NOMO-1 treated with dmso at 0.1 percent for 144 hours (cell line): ENCODE results near the gene CUEDC1.

ENCODE experiments used
- DNase-seq: peaks from one replicate; lab custom pipeline; 2025; ENCODE audit not compliant: unreplicated experiment; lab: John Stamatoyannopoulos, UW

The CUEDC1 gene

GRCh38 chr17:57881143-57881542 is 74.1 kb downstream of the CUEDC1 start:
- no peak for DNase-seq

GRCh38 chr17:57880086-57880456 is 75.1 kb downstream of the CUEDC1 start:
- DNase-seq = no peak

GRCh38 chr17:57879437-57880085 is 75.7 kb downstream of the CUEDC1 start:
- no peak for DNase-seq

GRCh38 chr17:57877803-57878377 is 77.3 kb downstream of the CUEDC1 start:
- no peak for DNase-seq

GRCh38 chr17:57876866-57877237 is 78.4 kb downstream of the CUEDC1 start:
- no peak for DNase-seq

GRCh38 chr17:57876023-57876865 is 79.0 kb downstream of the CUEDC1 start:
- no peak for DNase-seq

GRCh38 chr17:57875290-57876022 is 79.8 kb downstream of the CUEDC1 start:
- peak; percentile 12 for DNase-seq

GRCh38 chr17:57874434-57875289 is 80.5 kb downstream of the CUEDC1 start:
- DNase-seq = no peak

- no peak for DNase-seq
These were observed 81.2 kb downstream of the CUEDC1 start for GRCh38 chr17:57874058-57874419.

- no peak for DNase-seq
These were observed 81.8 kb downstream of the CUEDC1 start for GRCh38 chr17:57873261-57874057.

- DNase-seq = no peak
These were observed 82.7 kb downstream of the CUEDC1 start for GRCh38 chr17:57872536-57872935.

GRCh38 chr17:57871863-57872262 is 83.3 kb downstream of the CUEDC1 start:
- DNase-seq = no peak

- DNase-seq = no peak
These were observed 84.1 kb downstream of the CUEDC1 start for GRCh38 chr17:57871155-57871554.

- DNase-seq = no peak
These were observed 85.0 kb downstream of the CUEDC1 start for GRCh38 chr17:57870283-57870635.

GRCh38 chr17:57869617-57870282 is 85.5 kb downstream of the CUEDC1 start:
- no peak for DNase-seq

GRCh38 chr17:57868910-57869616 is 86.1 kb downstream of the CUEDC1 start:
- DNase-seq = peak; percentile 45

GRCh38 chr17:57868007-57868909 is 87.0 kb downstream of the CUEDC1 start:
- peak; percentile 94 for DNase-seq

GRCh38 chr17:57867126-57867525 is 88.1 kb downstream of the CUEDC1 start:
- DNase-seq = no peak
